ENCODE results near the gene CDHR5. TPM values are rescaled to one million over a fixed set of nuclear protein-coding genes. Genes with fewer than 3 reads are reported as not detected.

CDHR5 gene
- total and polyA plus RNA-seq, 2 of the 4 experiments (the other 2 are of a cell fraction): not detected

DNA sequence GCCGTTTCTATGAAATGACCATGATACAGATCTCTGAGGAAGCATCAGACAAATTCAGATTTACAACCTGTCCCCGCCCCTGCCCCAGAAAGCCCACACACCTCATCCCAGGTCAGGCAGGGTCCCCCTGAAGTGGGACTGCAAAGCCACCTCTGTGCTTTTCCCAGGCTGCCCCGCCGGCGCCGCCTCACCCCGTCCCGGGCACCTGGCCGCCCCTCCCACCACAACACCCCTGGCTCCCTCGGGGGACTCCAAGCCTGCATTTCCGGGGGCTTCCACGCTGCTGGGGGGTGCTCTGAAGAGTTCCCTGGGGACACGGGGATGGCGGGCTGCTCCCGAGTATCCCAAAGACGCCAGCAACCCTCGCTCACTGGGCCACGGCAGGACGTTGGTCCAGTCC is 35.5 kb upstream of the CDHR5 start:
- in situ Hi-C loops (cut with MboI; ENCODE audit: low sequenced_read_pairs) (loop anchor here (5.0 kb wide), 1 partner anchor 77 kb away; no protein-coding TSS in a partner anchor), dilution Hi-C loops (cut with HindIII; ENCODE audit: low sequenced_read_pairs, unreplicated experiment) (no loop called here), intact Hi-C loops (cut with micrococcal nuclease) (no loop called here)
- no peak overlapping the region for H2AK5ac ChIP-seq (ENCODE audit: low read depth, low read length)
- H3K23ac ChIP-seq (ENCODE audit: low read depth, low read length): no peak overlapping the region
- no peak overlapping the region for H4K91ac ChIP-seq (ENCODE audit: insufficient read depth, low read depth, low read length)
- H2BK20ac ChIP-seq (ENCODE audit: low read depth, low read length): no peak overlapping the region
- peaks cover 12 to 15% of the 10 kb centered on the region in 2 experiments; a peak in 2 of 4 replicates for H3K79me1 ChIP-seq (ENCODE audit: low read depth in 1 of 2, low read length in 2 of 2)
- H2BK15ac ChIP-seq (ENCODE audit: low read depth, low read length): no peak overlapping the region
- H3K4me2 ChIP-seq (ENCODE audit: low read depth, low read length): no peak overlapping the region
- H3K4me1 ChIP-seq (ENCODE audit: control insufficient read depth, insufficient read depth, low read length): no peaks in the 10 kb centered on the region
- ChIA-PET POLR2A (ENCODE audit: unreplicated experiment) (no interaction called here), CTCF (no interaction called here)
- no peak overlapping the region for H2BK120ac ChIP-seq (ENCODE audit: low read depth, low read length)
- H3K36me3 ChIP-seq (ENCODE audit: control insufficient read depth, insufficient read depth, low read length): peaks cover 24% of the 10 kb centered on the region
- H4K8ac ChIP-seq (ENCODE audit: low read depth in 2 of 2, low read length in 2 of 2): no peak overlapping the region
- no peak overlapping the region for H4K5ac ChIP-seq (ENCODE audit: low read depth, low read length)
- BruUV-seq (replicated peaks): no TSS peak
- H3K9ac ChIP-seq (ENCODE audit: low read depth, low read length): no peak overlapping the region
- no peak overlapping the region for H3K4me3 ChIP-seq (ENCODE audit: insufficient read depth, low read depth, low read length)
- no peak overlapping the region for H3K14ac ChIP-seq (replicated peaks; ENCODE audit: low read depth, low read length)
- no peak for ATAC-seq (ENCODE audit: low read depth)
- H3K9me1 ChIP-seq (ENCODE audit: insufficient read depth, low read length): no peaks in the 10 kb centered on the region
- 91% methylated on average over 14 of the region's 19 CpGs; no CpG with 5 or more reads in 1 of the 2 experiments for WGBS, 2 experiments (ENCODE audit: extremely low coverage in 2 of 2, insufficient read length in 1 of 2)
- H3K4ac ChIP-seq (ENCODE audit: low read depth, low read length): no peak overlapping the region
- no peak overlapping the region for H2BK5ac ChIP-seq (ENCODE audit: low read depth, low read length, poor library complexity, severe bottlenecking)
- H3K9me3 ChIP-seq (ENCODE audit: control insufficient read depth, insufficient read depth, low read length): no peaks in the 10 kb centered on the region
- H2AFZ ChIP-seq (replicated peaks; ENCODE audit: low read length, poor library complexity): no peak overlapping the region
- TF ChIP-seq CTCF (conservative IDR thresholded peaks at IDR 0.05; ENCODE audit: low read depth, low read length): no peak
- no peak for TF ChIP-seq BHLHE40 (IDR thresholded peaks at IDR 0.05; ENCODE audit: low read depth, low read length)
- TF ChIP-seq, protein P1, sequence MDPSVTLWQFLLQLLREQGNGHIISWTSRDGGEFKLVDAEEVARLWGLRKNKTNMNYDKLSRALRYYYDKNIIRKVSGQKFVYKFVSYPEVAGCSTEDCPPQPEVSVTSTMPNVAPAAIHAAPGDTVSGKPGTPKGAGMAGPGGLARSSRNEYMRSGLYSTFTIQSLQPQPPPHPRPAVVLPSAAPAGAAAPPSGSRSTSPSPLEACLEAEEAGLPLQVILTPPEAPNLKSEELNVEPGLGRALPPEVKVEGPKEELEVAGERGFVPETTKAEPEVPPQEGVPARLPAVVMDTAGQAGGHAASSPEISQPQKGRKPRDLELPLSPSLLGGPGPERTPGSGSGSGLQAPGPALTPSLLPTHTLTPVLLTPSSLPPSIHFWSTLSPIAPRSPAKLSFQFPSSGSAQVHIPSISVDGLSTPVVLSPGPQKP (IDR thresholded peaks at IDR 0.05; ENCODE audit: borderline replicate concordance, low read depth, low read length): no peak
- TF ChIP-seq POLR2A (IDR thresholded peaks at IDR 0.05; ENCODE audit: low read depth, low read length): no peak
- TF ChIP-seq RCOR1 (IDR thresholded peaks at IDR 0.05; ENCODE audit: insufficient replicate concordance, low read length): no peak
- no peak for TF ChIP-seq RAD21 (IDR thresholded peaks at IDR 0.05; ENCODE audit: low read length)
- no peak for TF ChIP-seq MAZ (IDR thresholded peaks at IDR 0.05; ENCODE audit: borderline replicate concordance, low read depth, low read length)
- no peak for TF ChIP-seq NFE2L2 (IDR thresholded peaks at IDR 0.05; ENCODE audit: low read depth, low read length)
- TF ChIP-seq MAFK (IDR thresholded peaks at IDR 0.05; ENCODE audit: low read depth, low read length): no peak
- TF ChIP-seq RFX5 (IDR thresholded peaks at IDR 0.05; ENCODE audit: low read depth, low read length): no peak
- H3K27ac ChIP-seq (ENCODE audit: insufficient read depth, low read length): no peak overlapping the region
- H2AK9ac ChIP-seq (replicated peaks; ENCODE audit: low read depth, low read length, poor library complexity): no peak overlapping the region
- DNase-seq: no peak
- H3K18ac ChIP-seq (ENCODE audit: low read depth, low read length): no peak overlapping the region
- no peak overlapping the region for H3K56ac ChIP-seq (ENCODE audit: extremely low read depth, insufficient read depth, low read length)
- no peaks in the 10 kb centered on the region for H3K27me3 ChIP-seq (ENCODE audit: control insufficient read depth, insufficient read depth, low read length)
- peaks cover 8% of the 10 kb centered on the region for H4K20me1 ChIP-seq (ENCODE audit: insufficient read depth, low read length)

Measured in IMR-90 (cell line).